Measurements from ENCODE around the gene ATP8A1.

- no peak for TF ChIP-seq CTCF (IDR thresholded peaks at IDR 0.05)
- no peak for TF ChIP-seq EP300 (IDR thresholded peaks at IDR 0.05)
Observed at GRCh38 chr4:42460043-42460442, 196.9 kb downstream of the ATP8A1 start.

Data from esophagus muscularis mucosa (tissue), 3 donors.